Embryonic facial prominence (tissue), 1 donor: ENCODE results near the gene HLF.

Source experiments
- DNase-seq: peaks from one replicate; pipeline ENCODE4 v3.0.0-alpha.2; 2016; ENCODE audit errors: extremely low spot score

The HLF gene

DNA sequence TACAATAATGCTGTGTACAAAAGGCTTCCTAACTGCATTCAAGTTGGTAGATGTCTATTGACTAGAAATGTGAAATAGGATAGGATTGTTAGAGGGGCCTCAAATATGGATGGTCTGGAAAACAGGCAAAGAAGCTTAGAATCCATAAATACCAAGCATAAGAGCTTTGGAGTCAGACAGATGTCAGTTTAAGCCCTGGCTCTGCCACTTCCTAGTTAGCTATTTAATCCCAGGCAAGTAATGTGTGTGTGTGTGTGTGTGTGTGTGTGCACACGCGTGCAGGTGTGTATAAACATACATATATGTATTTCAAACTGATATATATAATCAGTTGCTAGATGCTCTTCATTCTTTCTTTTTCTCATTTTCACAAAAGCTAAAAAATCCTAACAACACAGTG is 90.2 kb downstream of the HLF start:
- DNase-seq, result no peak

DNA sequence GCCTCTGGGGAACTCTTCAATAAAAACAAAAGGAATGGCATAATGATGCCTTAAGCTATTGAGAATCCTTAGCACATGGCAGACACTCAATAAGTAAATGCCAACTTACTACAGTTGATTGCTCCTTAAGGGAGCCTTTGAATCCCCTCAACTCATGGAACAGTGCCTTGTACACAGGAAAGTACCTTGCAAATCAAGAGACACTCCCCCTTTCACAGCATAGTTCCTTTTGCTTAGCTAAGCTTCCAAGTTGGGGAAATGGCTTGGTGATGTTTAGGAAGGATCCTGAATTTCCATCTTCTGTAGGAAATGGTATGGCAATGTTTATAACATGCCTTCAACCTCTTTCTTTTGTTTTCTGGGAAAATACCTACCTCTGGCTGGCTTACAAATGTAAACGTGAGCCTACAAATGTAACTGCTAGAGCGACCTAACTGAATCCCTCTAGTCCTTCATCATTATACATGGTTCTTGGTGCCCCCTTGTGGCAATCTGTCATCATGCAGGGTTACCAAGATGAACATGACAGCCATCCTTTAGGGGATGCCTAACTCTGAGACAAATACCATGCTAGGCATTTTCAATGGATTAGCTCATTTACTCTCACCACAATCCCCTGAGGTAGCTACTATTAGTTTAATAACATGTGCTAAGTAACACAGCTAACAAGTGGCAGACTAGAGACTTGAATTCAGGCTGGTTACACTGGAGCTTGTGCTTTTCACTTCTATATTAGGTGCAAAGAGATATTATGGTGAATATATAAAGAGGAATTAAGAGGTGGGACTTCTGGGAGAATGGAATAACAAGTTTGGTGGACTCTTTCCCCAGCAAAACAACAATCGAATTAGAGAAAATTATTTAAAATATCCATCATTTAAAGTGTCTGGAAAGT is 91.9 kb downstream of the HLF start:
- DNase-seq, result no peak

DNA sequence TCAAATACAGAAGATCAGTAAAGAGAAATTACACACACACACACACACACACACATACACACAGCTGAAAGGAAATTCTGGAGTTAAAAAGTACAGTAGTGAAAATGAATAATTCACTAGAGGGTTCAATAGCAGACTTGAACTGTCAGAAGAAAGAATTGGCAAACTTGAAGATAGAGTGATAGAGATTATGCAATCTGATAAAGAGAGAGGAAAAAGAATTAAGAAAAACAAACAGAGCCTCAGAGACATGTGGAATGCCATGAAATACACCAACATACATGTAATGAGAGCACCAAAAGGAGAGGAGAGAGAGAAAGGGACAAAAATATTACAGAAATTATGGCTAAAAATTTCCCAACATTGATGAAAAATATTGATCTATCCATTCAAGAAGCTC is 96.2 kb downstream of the HLF start:
- DNase-seq, result no peak

DNA sequence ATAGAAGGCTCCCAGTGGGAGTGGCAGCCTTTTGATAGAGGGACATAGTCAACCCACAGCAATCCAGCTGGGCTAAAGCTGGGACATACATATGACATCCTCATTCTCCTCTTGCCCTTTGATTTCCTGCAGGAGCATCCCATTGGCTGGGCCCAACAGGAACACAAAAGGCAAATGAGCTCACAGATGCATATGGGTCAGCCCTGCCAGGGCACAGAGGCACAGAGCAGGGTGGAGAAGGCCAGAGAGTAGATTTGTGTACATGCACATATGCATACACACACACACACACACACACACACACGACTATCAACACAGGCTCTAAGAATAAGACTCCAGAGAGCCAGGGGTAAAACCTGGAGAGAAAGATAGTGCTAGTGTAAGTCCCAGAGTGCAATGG is 98.3 kb downstream of the HLF start:
- no peak for DNase-seq

DNA sequence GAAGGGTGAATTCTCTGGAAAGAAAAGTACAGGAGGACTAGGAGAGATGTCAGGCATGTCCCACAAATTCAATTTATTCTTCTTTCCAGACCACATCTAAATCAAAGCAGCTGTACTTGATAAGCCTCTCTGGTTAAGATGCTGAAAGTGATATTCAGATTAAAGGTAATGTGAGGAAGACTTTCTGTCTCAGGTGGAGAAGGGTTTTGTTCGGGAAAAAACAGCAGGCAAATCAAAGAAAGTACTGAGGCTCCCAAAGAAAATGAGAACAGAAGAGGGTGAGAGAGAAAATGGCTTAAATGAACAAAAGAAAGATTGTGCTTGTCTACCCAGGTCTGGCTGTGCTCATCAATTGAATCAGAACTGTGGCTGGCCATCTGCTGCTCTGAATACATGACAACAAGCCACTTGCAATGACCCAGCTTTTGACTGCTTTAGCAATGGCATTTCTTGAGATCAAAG is 101.3 kb downstream of the HLF start:
- no peak for DNase-seq

DNA sequence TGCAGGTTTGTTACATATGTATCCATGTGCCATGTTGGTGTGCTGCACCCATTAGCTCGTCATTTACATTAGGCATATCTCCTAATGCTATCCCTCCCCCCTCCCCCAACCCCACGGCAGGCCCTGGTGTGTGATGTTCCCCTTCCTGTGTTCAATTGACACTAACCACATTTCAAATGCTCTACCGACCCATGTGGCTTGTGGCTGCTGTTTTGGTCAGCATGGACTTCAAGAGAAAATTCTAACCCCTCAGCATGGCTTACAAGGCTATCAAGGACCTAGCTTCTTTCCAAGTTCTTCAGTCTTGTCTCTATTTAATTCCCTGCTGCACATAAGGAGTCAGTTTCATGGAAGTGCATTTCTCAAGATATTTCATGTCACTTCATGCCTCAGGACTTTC is 103.9 kb downstream of the HLF start:
- DNase-seq, result no peak
